Left ventricle myocardium inferior (tissue), 1 donor: ENCODE results near the gene PPFIA2. TPM values are rescaled to one million over a fixed set of nuclear protein-coding genes. Genes with fewer than 3 reads are reported as not detected.

Experiments used
- DNase-seq: peaks from one replicate; pipeline ENCODE4 v3.0.0-alpha.2; 2020
- H3K27ac ChIP-seq: fragments of 200-600 bp; replicated peaks from 2 replicates; pipeline ENCODE4 v1.8.0; 2021
- H3K27me3 ChIP-seq: fragments of 200-600 bp; 2 replicates; pipeline ENCODE4 v1.8.0; 2021; ENCODE audit warnings: low read depth
- H3K36me3 ChIP-seq: fragments of 200-600 bp; 2 replicates; pipeline ENCODE4 v1.8.0; 2021
- H3K4me1 ChIP-seq: fragments of 200-600 bp; 2 replicates; pipeline ENCODE4 v1.8.0; 2021
- H3K4me3 ChIP-seq: fragments of 200-600 bp; 2 replicates; pipeline ENCODE4 v1.8.0; 2021; ENCODE audit warnings: mild to moderate bottlenecking, moderate library complexity
- H3K9me3 ChIP-seq: fragments of 200-600 bp; replicated peaks from 2 replicates; pipeline ENCODE4 v1.8.0; 2021
- intact Hi-C: fragments of 100-400 bp; cut with micrococcal nuclease; formaldehyde crosslinking; loops from one replicate; pipeline ENCODE4 v1.11.0; 2022
- total RNA-seq: library from RNA; stranded (reverse); fragmentation: NEBNext Ultra II Directional; extraction: Animal tissue kit (Norgen Biotek cat#: 25700); gene quantifications from one replicate; pipeline ENCODE4 v1.2.1, GENCODE V29; 2021
- TF ChIP-seq, protein P1 (sequence below): fragments of 200-600 bp; IDR thresholded peaks from 2 replicates; pipeline ENCODE4 v1.8.0; 2021; ENCODE audit warnings: antibody characterized with exemption, mild to moderate bottlenecking, borderline replicate concordance
- donor health status: DM: no; HTN: yes; CAD: no; lungs with severe emphysema.

PPFIA2 gene
- total RNA-seq, 1 donor from 2014 or later: 0.82 TPM

- H3K36me3 ChIP-seq: no peaks in the 10 kb centered on the region
- H3K27me3 ChIP-seq: no peaks in the 10 kb centered on the region
- intact Hi-C loops: no loop called here
- no peak for DNase-seq
- TF ChIP-seq, protein P1, sequence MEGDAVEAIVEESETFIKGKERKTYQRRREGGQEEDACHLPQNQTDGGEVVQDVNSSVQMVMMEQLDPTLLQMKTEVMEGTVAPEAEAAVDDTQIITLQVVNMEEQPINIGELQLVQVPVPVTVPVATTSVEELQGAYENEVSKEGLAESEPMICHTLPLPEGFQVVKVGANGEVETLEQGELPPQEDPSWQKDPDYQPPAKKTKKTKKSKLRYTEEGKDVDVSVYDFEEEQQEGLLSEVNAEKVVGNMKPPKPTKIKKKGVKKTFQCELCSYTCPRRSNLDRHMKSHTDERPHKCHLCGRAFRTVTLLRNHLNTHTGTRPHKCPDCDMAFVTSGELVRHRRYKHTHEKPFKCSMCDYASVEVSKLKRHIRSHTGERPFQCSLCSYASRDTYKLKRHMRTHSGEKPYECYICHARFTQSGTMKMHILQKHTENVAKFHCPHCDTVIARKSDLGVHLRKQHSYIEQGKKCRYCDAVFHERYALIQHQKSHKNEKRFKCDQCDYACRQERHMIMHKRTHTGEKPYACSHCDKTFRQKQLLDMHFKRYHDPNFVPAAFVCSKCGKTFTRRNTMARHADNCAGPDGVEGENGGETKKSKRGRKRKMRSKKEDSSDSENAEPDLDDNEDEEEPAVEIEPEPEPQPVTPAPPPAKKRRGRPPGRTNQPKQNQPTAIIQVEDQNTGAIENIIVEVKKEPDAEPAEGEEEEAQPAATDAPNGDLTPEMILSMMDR: no peak
- H3K27ac ChIP-seq: no peak overlapping the region
- peaks cover 7% of the 10 kb centered on the region for H3K4me1 ChIP-seq
- H3K4me3 ChIP-seq: no peak overlapping the region
- H3K9me3 ChIP-seq: no peaks in the 10 kb centered on the region
These were observed 31.8 kb downstream of the PPFIA2 start for GRCh38 chr12:81727391-81727790.

DNA sequence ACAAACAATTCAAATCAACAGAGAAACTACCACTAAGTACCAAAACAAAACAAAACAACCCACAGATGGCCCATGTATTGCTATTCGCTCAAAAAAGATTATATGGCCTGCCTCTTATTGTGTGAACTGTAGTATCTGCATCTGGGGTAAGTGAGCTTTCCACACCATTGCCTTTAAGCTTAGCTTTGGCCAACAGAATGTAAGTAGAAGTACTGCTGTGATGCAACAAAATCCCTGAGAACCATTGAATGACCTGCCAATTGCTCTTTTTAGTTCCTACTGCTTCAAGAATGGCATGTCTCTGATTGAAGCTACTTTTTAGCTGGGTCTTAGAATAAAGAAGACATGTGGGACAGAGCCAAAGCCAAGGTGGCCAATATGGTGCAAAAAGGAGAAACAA, 32.5 kb downstream of the PPFIA2 start:
- DNase-seq: no peak
- Histone ChIP-seq H3K27me3 (no peaks in the 10 kb centered on the region), H3K4me1 (peaks cover 7% of the 10 kb centered on the region), H3K36me3 (no peaks in the 10 kb centered on the region), H3K4me3 (no peak overlapping the region), H3K9me3 (no peaks in the 10 kb centered on the region), H3K27ac (no peak overlapping the region)
- TF ChIP-seq, protein P1: no peak
- intact Hi-C loops: no loop called here

DNA sequence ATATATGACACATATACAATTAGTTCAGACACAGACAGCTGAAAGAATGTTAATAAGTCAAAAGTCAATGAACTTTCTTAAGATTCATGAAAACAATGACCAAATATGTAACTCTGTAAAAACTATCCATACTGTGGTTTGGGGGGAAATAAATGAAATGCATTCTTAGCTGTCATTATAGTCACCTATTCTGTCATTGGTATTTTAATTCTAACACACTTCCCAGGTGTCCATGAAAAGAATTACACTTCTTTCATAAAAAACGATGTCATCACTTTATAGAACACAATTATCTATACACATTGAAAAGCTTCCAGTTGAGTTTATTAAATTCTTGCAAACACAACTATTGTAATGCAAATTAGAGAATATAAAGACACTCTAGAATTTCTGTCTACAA, 35.8 kb downstream of the PPFIA2 start:
- no peak for DNase-seq
- H3K36me3 ChIP-seq: no peaks in the 10 kb centered on the region
- no peak overlapping the region for H3K4me3 ChIP-seq
- no peaks in the 10 kb centered on the region for H3K9me3 ChIP-seq
- H3K27ac ChIP-seq: no peak overlapping the region
- no peaks in the 10 kb centered on the region for H3K27me3 ChIP-seq
- TF ChIP-seq, protein P1: no peak
- no peaks in the 10 kb centered on the region for H3K4me1 ChIP-seq
- intact Hi-C loops: no loop called here

DNA sequence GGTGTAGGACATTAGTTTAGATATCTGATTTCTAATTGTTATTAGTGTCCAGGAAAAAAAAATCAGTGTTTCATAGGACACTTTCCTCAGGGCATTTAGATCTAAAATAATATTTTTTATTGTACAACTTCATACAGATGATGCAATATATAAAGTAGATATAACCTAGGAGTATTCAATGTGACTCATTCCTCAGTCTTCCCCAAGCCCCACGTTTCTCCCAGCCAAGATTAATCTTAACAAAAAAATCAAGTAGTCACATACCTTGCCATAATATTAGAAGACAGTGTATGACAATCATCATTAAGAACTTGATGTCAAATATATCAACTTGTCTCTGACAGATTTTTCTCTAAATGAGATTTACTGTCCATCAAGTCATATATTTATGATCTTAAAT, 37.1 kb downstream of the PPFIA2 start:
- no peak for DNase-seq
- intact Hi-C loops: no loop called here
- TF ChIP-seq, protein P1: no peak
- no peak overlapping the region for H3K27ac ChIP-seq
- H3K36me3 ChIP-seq: no peaks in the 10 kb centered on the region
- H3K9me3 ChIP-seq: no peaks in the 10 kb centered on the region
- no peaks in the 10 kb centered on the region for H3K27me3 ChIP-seq
- no peaks in the 10 kb centered on the region for H3K4me1 ChIP-seq
- H3K4me3 ChIP-seq: no peak overlapping the region

DNA sequence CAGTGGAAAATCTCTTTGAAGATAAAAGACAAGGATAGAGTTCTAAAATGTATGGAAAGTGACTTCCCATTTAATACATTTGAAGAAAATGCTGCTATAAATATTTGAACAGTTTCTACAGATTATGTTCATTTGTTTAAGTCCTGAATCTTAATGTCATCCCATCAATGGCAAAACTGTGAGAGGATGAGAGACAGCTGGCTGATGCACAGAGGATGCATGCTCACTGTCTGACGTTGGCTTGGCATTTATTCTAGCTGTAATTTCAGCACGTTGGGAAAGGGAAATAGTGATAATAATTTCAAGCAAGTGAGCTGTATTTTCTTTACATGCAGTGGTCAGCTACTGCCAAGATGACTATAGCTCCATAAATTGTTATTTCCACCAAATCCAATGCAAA, 40.5 kb downstream of the PPFIA2 start:
- TF ChIP-seq, protein P1: no peak
- no peaks in the 10 kb centered on the region for H3K36me3 ChIP-seq
- no peak overlapping the region for H3K4me3 ChIP-seq
- no peaks in the 10 kb centered on the region for H3K27me3 ChIP-seq
- intact Hi-C loops: no loop called here
- no peaks in the 10 kb centered on the region for H3K9me3 ChIP-seq
- H3K27ac ChIP-seq: no peak overlapping the region
- no peaks in the 10 kb centered on the region for H3K4me1 ChIP-seq
- DNase-seq: no peak

- no peak for DNase-seq
- H3K4me1 ChIP-seq: no peaks in the 10 kb centered on the region
- no peaks in the 10 kb centered on the region for H3K27me3 ChIP-seq
- no peaks in the 10 kb centered on the region for H3K36me3 ChIP-seq
- no peaks in the 10 kb centered on the region for H3K9me3 ChIP-seq
- TF ChIP-seq, protein P1: no peak
- intact Hi-C loops: no loop called here
- no peak overlapping the region for H3K4me3 ChIP-seq
- H3K27ac ChIP-seq: no peak overlapping the region
These were observed 46.6 kb downstream of the PPFIA2 start for GRCh38 chr12:81712536-81712935.
